GM12878 (cell line): ENCODE results near the gene TLR10. TPM values are rescaled to one million over a fixed set of nuclear protein-coding genes. Genes with fewer than 3 reads are reported as not detected.

Experiments
- ATAC-seq: fragments of 200-7000 bp; cut with Tn5 transposase; 3 replicates; pipeline ENCODE4 v1.9.1; 2020; ENCODE audit warnings: mild to moderate bottlenecking, moderate library complexity
- BruUV-seq: library from RNA; stranded (reverse); fragments of 400-500 nt; replicated peaks from 2 replicates; lab custom pipeline; 2021; lab: Mats Ljungman, UMichigan
- CTCF ChIA-PET: fragments of 300-600 bp; sonication (Branson Sonifier 250); formaldehyde crosslinking; extraction: SDS; loops from one replicate; lab custom pipeline; 2021; ENCODE audit warnings: inconsistent platforms; lab: Yijun Ruan, JAX
- POLR2A ChIA-PET: fragments of 350-600 bp; formaldehyde crosslinking; extraction: SDS; loops from one replicate; lab custom pipeline; 2021; ENCODE audit warnings: inconsistent platforms; lab: Charles Lee
- RAD21 ChIA-PET: fragments of 300-600 bp; sonication (Branson Sonifier 250); formaldehyde crosslinking; loops from one replicate; lab custom pipeline; 2023; ENCODE audit warnings: antibody characterized with exemption; ENCODE audit not compliant: unreplicated experiment; lab: Charles Lee
- SMC1A ChIA-PET: fragments of 300-600 bp; sonication (Branson Sonifier 250); formaldehyde crosslinking; loops from one replicate; lab custom pipeline; 2023; ENCODE audit not compliant: unreplicated experiment, uncharacterized antibody; lab: Charles Lee
- DNase-seq: peaks from one replicate; pipeline ENCODE4 v3.0.0-alpha.2; 2011; ENCODE audit warnings: low read depth, low spot score
- FAIRE-seq: peaks from 3 replicates; lab custom pipeline; 2011; peaks lifted over from hg19 to GRCh38; lab: Jason Lieb, UNC
- H2AFZ ChIP-seq: 2 replicates; pipeline ENCODE4 v1.6.0; 2011; ENCODE audit warnings: low read depth, low read length, control low read depth; ENCODE audit not compliant: control insufficient read depth
- H3K27ac ChIP-seq: 2 replicates; pipeline ENCODE4 v1.5.1; 2011; ENCODE audit warnings: control low read depth; ENCODE audit not compliant: control insufficient read depth, insufficient read depth
- H3K27me3 ChIP-seq, 2 experiments: replicated peaks in 1 of 2; 2 replicates each; pipeline versions ENCODE4 v1.6.0 to v1.6.1; 2011; ENCODE audit warnings: low read length in 1 of 2; ENCODE audit not compliant: control insufficient read depth in 2 of 2, insufficient read depth in 2 of 2
- H3K36me3 ChIP-seq, 2 experiments: 2 replicates each; pipeline ENCODE4 v1.5.1; 2011; ENCODE audit warnings: low read length in 1 of 2; ENCODE audit not compliant: control insufficient read depth in 2 of 2, insufficient read depth in 2 of 2
- H3K4me1 ChIP-seq: 2 replicates; pipeline ENCODE4 v1.6.1; 2011; ENCODE audit warnings: mild to moderate bottlenecking, low read length, moderate library complexity, mixed read lengths; ENCODE audit not compliant: control insufficient read depth, insufficient read depth
- H3K4me2 ChIP-seq: 2 replicates; pipeline ENCODE4 v1.6.0; 2011; ENCODE audit warnings: control low read depth; ENCODE audit not compliant: control insufficient read depth, insufficient read depth
- H3K4me3 ChIP-seq: fragments of 200-600 bp; sonication (generic); 2 replicates; pipeline ENCODE4 v1.5.1; 2016
- H3K79me2 ChIP-seq: 2 replicates; pipeline ENCODE4 v1.6.0; 2011; ENCODE audit warnings: low read length; ENCODE audit not compliant: control insufficient read depth, insufficient read depth
- H3K9ac ChIP-seq: 2 replicates; pipeline ENCODE4 v1.8.0; 2011; ENCODE audit warnings: low read length, control low read depth, mixed read lengths; ENCODE audit not compliant: control insufficient read depth, insufficient read depth
- H3K9me3 ChIP-seq: replicated peaks from 3 replicates; pipeline ENCODE4 v1.5.1; 2011; ENCODE audit warnings: mild to moderate bottlenecking, low read length; ENCODE audit not compliant: control insufficient read depth, insufficient read depth
- H4K20me1 ChIP-seq: 2 replicates; pipeline ENCODE4 v1.6.0; 2011; ENCODE audit not compliant: control insufficient read depth, insufficient read depth
- ATF7 ChIP-seq: fragments of 450-650 bp; IDR thresholded peaks from 2 replicates; pipeline ENCODE4 v1.6.1; 2016; ENCODE audit warnings: low read depth, mild to moderate bottlenecking
- BACH1 ChIP-seq: fragments of 450-650 bp; IDR thresholded peaks from 2 replicates; pipeline ENCODE4 v1.6.1; 2017; ENCODE audit warnings: mild to moderate bottlenecking, borderline replicate concordance
- CBX5 ChIP-seq: sonication (generic); IDR thresholded peaks from 2 replicates; pipeline ENCODE4 v1.6.1; 2016; ENCODE audit warnings: low read depth, moderate library complexity, mild to moderate bottlenecking, inconsistent platforms
- CHD2 ChIP-seq: IDR thresholded peaks from 2 replicates; pipeline ENCODE4 v1.6.1; 2011; ENCODE audit warnings: low read depth, low read length, improper control_type of control experiment, borderline replicate concordance
- EED ChIP-seq: sonication (generic); IDR thresholded peaks from 2 replicates; pipeline ENCODE4 v1.6.1; 2016; ENCODE audit warnings: antibody characterized with exemption, low read depth
- EGR1 ChIP-seq, 2 experiments: IDR thresholded peaks; 1 replicate in 1 of 2; 2 replicates in 1 of 2; pipeline ENCODE4 v1.6.1; 2011 to 2012; ENCODE audit warnings: low read depth in 2 of 2, low read length in 2 of 2, borderline replicate concordance in 1 of 2, mild to moderate bottlenecking in 1 of 2, moderate library complexity in 1 of 2
- HDAC2 ChIP-seq: fragments of 200-600 bp; sonication (generic); IDR thresholded peaks from 2 replicates; pipeline ENCODE4 v1.6.1; 2017
- HDGF ChIP-seq: fragments of 450-650 bp; IDR thresholded peaks from 2 replicates; pipeline ENCODE4 v1.6.1; 2016; ENCODE audit warnings: antibody characterized with exemption
- IKZF1 ChIP-seq: fragments of 450-650 bp; conservative IDR thresholded peaks from 2 replicates; pipeline ENCODE4 v1.6.1; 2017; ENCODE audit warnings: antibody characterized with exemption, mild to moderate bottlenecking
- IKZF2 ChIP-seq, 2 experiments: fragments of 450-650 bp; IDR thresholded peaks; 2 replicates each; pipeline ENCODE4 v1.6.1; 2017; ENCODE audit warnings: mild to moderate bottlenecking in 2 of 2, moderate library complexity in 2 of 2
- JUNB ChIP-seq: IDR thresholded peaks from 2 replicates; pipeline ENCODE4 v1.6.1; 2016; ENCODE audit warnings: antibody characterized with exemption, mild to moderate bottlenecking
- MTA2 ChIP-seq: fragments of 450-650 bp; IDR thresholded peaks from 2 replicates; pipeline ENCODE4 v1.6.1; 2016; ENCODE audit warnings: low read depth, mild to moderate bottlenecking, moderate library complexity
- NBN ChIP-seq: fragments of 450-650 bp; IDR thresholded peaks from 2 replicates; pipeline ENCODE4 v1.6.1; 2016
- NFIC ChIP-seq: IDR thresholded peaks from 2 replicates; pipeline ENCODE4 v1.6.1; 2012; ENCODE audit warnings: low read depth, mild to moderate bottlenecking, inconsistent platforms, low read length, moderate library complexity
- POLR2AphosphoS5 ChIP-seq: IDR thresholded peaks from 2 replicates; pipeline ENCODE4 v1.6.1; 2011; ENCODE audit warnings: mild to moderate bottlenecking, low read length, inconsistent platforms
- POU2F2 ChIP-seq: IDR thresholded peaks from 3 replicates; pipeline ENCODE4 v1.6.1; 2011; ENCODE audit warnings: low read depth, mild to moderate bottlenecking, low read length, borderline replicate concordance
- RUNX3 ChIP-seq: IDR thresholded peaks from 2 replicates; pipeline ENCODE4 v1.6.1; 2012; ENCODE audit warnings: low read length, inconsistent platforms
- TBL1XR1 ChIP-seq: IDR thresholded peaks from 2 replicates; pipeline ENCODE4 v1.6.1; 2012; ENCODE audit warnings: low read depth, low read length, improper control_type of control experiment
- ZNF217 ChIP-seq: fragments of 450-650 bp; IDR thresholded peaks from 2 replicates; pipeline ENCODE4 v1.6.1; 2017; ENCODE audit warnings: antibody characterized with exemption, mild to moderate bottlenecking
- ZNF384 ChIP-seq: IDR thresholded peaks from 2 replicates; pipeline ENCODE4 v1.6.1; 2012; ENCODE audit warnings: low read depth, mild to moderate bottlenecking, low read length, improper control_type of control experiment, borderline replicate concordance
- WGBS: methylation state at CpG from one replicate; pipeline ENCODE4 v1.1.6; 2016; ENCODE audit warnings: low lambda C conversion rate; ENCODE audit not compliant: insufficient replicate concordance, insufficient coverage; ENCODE audit errors: missing lambda C conversion rate; 5-methylcytosine and 5-hydroxymethylcytosine counted together
- in situ Hi-C: fragments of 300-500 bp; cut with MboI; formaldehyde crosslinking; loops from 9 replicates; pipeline ENCODE4 v1.14.3; 2018; ENCODE audit warnings: mixed read lengths
- intact Hi-C: fragments of 100-400 bp; cut with micrococcal nuclease; formaldehyde crosslinking; loops from one replicate; pipeline ENCODE4 v1.14.2; 2022; ENCODE audit not compliant: unreplicated experiment
- polyA plus RNA-seq, 11 experiments: library from polyadenylated mRNA; depleted of rRNA in 4 of 11; unstranded in 6 of 11; stranded (reverse) in 5 of 11; fragments of >200 nt; fragmentation: Nextera tagmentation in 4 of 11; fragmentation: Illumina TruSeq in 1 of 11; extraction: Ambion mirVana in 4 of 11; extraction: Trizol in 1 of 11; gene quantifications; 1 replicate in 1 of 11; 2 replicates in 10 of 11; pipeline versions ENCODE4 v1.2.1 to v1.2.3, GENCODE V29; 2011 to 2016; ENCODE audit warnings: inconsistent platforms in 2 of 11, missing spikeins in 2 of 11, low read depth in 1 of 11
- total RNA-seq, 4 experiments: library from RNA; depleted of rRNA in 3 of 4; stranded (reverse); fragments of >200 nt in 3 of 4; fragmentation: Illumina TruSeq in 1 of 4; extraction: Trizol in 1 of 4; gene quantifications; 2 replicates each; pipeline versions ENCODE4 v1.2.1 to v1.2.3, GENCODE V29; 2013 to 2021
- TF ChIP-seq, protein P1 (sequence below): fragments of 450-650 bp; IDR thresholded peaks from 2 replicates; pipeline ENCODE4 v1.6.1; 2016; ENCODE audit warnings: mild to moderate bottlenecking
- TF ChIP-seq, protein P2 (sequence below): fragments of 150-350 bp; IDR thresholded peaks from 2 replicates; pipeline ENCODE4 v1.6.1; 2014; ENCODE audit warnings: mild to moderate bottlenecking, low read depth, low read length

TLR10 gene
- total and polyA plus RNA-seq, 10 of the 15 experiments (the other 5 are each of a cell fraction or from before 2014, with no cell fraction given): 31.5 to 149 (median 64.9) TPM

DNA sequence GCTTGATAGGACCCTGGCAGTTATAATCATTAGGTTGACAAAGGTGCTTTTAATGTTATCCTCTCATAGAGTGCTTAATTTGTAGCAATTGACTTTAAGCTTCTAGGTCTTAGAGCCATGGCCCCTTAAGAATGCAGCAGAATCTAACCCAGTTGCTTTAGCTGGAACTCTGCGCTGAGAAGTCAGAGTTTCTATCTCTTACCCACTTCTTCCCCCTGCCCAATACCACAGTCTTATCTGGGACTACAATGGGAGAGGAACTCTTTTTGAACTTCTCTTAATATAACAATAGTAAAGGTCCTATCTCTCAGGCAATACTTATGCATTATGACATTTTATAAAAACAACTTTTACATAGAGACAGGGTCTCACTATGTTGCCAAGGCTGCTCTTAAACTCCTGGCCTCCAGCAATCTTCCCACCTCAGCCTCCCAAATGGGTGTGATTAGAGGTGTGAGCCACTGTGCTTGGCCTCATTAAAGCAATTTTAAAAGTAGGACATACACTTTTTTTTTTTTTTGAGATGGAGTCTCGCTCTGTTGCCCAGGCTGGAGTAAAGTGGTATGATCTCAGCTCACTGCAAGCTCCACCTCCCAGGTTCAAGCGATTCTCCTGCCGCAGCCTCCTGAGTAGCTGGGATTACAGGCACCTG lies 1.8 kb downstream of the TLR10 start:
- H4K20me1 ChIP-seq: no peaks in the 10 kb centered on the region
- peak overlapping the region; percentile 88 for H3K9ac ChIP-seq
- BruUV-seq: no TSS peak
- H3K4me2 ChIP-seq: peak overlapping the region; percentile 92
- H3K36me3 ChIP-seq: peaks cover 0 to 22% of the 10 kb centered on the region in 2 experiments; a peak in 3 of 4 replicates
- peaks cover 33% of the 10 kb centered on the region for H3K9me3 ChIP-seq
- H3K27ac ChIP-seq: peak overlapping the region; percentile 96
- H3K4me1 ChIP-seq: peaks cover 15% of the 10 kb centered on the region
- ATAC-seq (peak; percentile 63), FAIRE-seq (no peak), DNase-seq (no peak)
- SMC1A ChIA-PET: interaction anchor here (0.6 to 8.9 kb wide), 22 partner anchors 9 to 711 kb away, joined by 3 to 468 read pairs (median 8); partner anchors contain the start of genes TLR1, TLR6 and TMEM156
- in situ Hi-C loops (no loop called here), intact Hi-C loops (loop anchor here (5.0 kb wide), 1 partner anchor 36 kb away; no protein-coding TSS in a partner anchor)
- no peak overlapping the region for H2AFZ ChIP-seq
- POLR2A ChIA-PET: interaction anchor here (0.5 to 5.6 kb wide), 17 partner anchors 9 to 851 kb away, joined by 3 to 196 read pairs (median 5); partner anchors contain the start of genes FAM114A1, TLR1 and TLR6
- CTCF ChIA-PET: interaction anchor here (0.6 to 8.1 kb wide), 26 partner anchors 9 to 1328 kb away, joined by 3 to 449 read pairs (median 5); partner anchors contain the start of genes TLR1 and TLR6
- RAD21 ChIA-PET: interaction anchor here (0.6 to 4.9 kb wide), 21 partner anchors 8 to 652 kb away, joined by 3 to 437 read pairs (median 17); partner anchors contain the start of genes TLR1 and TLR6
- peak overlapping the region; percentile 81 for H3K4me3 ChIP-seq
- WGBS: 0% methylated on average over 4 of the region's 4 CpGs
- H3K27me3 ChIP-seq: no peaks in the 10 kb centered on the region
- peaks cover 68% of the 10 kb centered on the region for H3K79me2 ChIP-seq
- TF ChIP-seq NFIC (peak; percentile 36; the same call in 1 of the 2 replicates), POLR2AphosphoS5 (0 out of 2 replicates have a peak, but pooled peaks have one; percentile 39), HDAC2 (0 out of 2 replicates have a peak, but pooled peaks have one; percentile 45), CBX5 (0 out of 2 replicates have a peak, but pooled peaks have one; percentile 18), MTA2 (0 out of 2 replicates have a peak, but pooled peaks have one; percentile 29), ZNF217 (0 out of 2 replicates have a peak, but pooled peaks have one; percentile 29), HDGF (peak; percentile 30; the same call in 1 of the 2 replicates), POU2F2 (no peak), EED (0 out of 2 replicates have a peak, but pooled peaks have one; percentile 22), CHD2 (no peak), JUNB (0 out of 2 replicates have a peak, but pooled peaks have one; percentile 13), TBL1XR1 (no peak), EGR1 (IDR thresholded peaks at IDR 0.05; ENCODE audit: borderline replicate concordance in 1 of 2, low read depth in 2 of 2, low read length in 2 of 2) (no peak), ZNF384 (peak; percentile 52), BACH1 (peak; percentile 23; the same call in 1 of the 2 replicates), ATF7 (peak; percentile 72), IKZF2 (IDR thresholded peaks at IDR 0.05) (peak; percentile 21 to 48; a peak in 2 of 4 replicates), RUNX3 (peak; percentile 25; the same call in 1 of the 2 replicates), NBN (peak; percentile 41), IKZF1 (peak; percentile 52)
- TF ChIP-seq, protein P1, sequence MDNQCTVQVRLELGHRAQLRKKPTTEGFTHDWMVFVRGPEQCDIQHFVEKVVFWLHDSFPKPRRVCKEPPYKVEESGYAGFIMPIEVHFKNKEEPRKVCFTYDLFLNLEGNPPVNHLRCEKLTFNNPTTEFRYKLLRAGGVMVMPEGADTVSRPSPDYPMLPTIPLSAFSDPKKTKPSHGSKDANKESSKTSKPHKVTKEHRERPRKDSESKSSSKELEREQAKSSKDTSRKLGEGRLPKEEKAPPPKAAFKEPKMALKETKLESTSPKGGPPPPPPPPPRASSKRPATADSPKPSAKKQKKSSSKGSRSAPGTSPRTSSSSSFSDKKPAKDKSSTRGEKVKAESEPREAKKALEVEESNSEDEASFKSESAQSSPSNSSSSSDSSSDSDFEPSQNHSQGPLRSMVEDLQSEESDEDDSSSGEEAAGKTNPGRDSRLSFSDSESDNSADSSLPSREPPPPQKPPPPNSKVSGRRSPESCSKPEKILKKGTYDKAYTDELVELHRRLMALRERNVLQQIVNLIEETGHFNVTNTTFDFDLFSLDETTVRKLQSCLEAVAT: peak; percentile 35; the same call in 1 of the 2 replicates
- TF ChIP-seq, protein P2, sequence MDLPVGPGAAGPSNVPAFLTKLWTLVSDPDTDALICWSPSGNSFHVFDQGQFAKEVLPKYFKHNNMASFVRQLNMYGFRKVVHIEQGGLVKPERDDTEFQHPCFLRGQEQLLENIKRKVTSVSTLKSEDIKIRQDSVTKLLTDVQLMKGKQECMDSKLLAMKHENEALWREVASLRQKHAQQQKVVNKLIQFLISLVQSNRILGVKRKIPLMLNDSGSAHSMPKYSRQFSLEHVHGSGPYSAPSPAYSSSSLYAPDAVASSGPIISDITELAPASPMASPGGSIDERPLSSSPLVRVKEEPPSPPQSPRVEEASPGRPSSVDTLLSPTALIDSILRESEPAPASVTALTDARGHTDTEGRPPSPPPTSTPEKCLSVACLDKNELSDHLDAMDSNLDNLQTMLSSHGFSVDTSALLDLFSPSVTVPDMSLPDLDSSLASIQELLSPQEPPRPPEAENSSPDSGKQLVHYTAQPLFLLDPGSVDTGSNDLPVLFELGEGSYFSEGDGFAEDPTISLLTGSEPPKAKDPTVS: no peak
